GM23338 (cell line): ENCODE results near the gene TMPRSS3. TPM values are rescaled to one million over a fixed set of nuclear protein-coding genes. Genes with fewer than 3 reads are reported as not detected.

Experiments
- CREB1 ChIP-seq: fragments of 250-450 bp; sonication (Bioruptor Pico); IDR thresholded peaks from 2 replicates; pipeline ENCODE4 v1.5.0; 2020; ENCODE audit warnings: low read depth, mild to moderate bottlenecking, moderate library complexity
- CTCF ChIP-seq, 2 experiments: fragments of 200-600 bp in 1 of 2; sonication (generic) in 1 of 2; conservative IDR thresholded peaks; 2 replicates each; pipeline versions ENCODE4 v1.5.1 to v1.6.1; 2016 to 2017; ENCODE audit warnings: antibody characterized with exemption in 2 of 2, low read depth in 2 of 2, mild to moderate bottlenecking in 2 of 2, moderate library complexity in 1 of 2
- ETS1 ChIP-seq: IDR thresholded peaks from 2 replicates; pipeline ENCODE4 v1.6.1; 2016; ENCODE audit warnings: antibody characterized with exemption
- EZH2 ChIP-seq: fragments of 200-600 bp; sonication (generic); IDR thresholded peaks from one replicate; pipeline ENCODE4 v1.8.0; 2017; ENCODE audit warnings: antibody characterized with exemption, mild to moderate bottlenecking, low read depth; ENCODE audit not compliant: unreplicated experiment
- JUNB ChIP-seq: IDR thresholded peaks from one replicate; pipeline ENCODE4 v1.6.1; 2016; ENCODE audit warnings: antibody characterized with exemption; ENCODE audit not compliant: unreplicated experiment
- NANOG ChIP-seq: IDR thresholded peaks from 2 replicates; pipeline ENCODE4 v1.6.1; 2016; ENCODE audit warnings: antibody characterized with exemption, borderline replicate concordance
- STAT1 ChIP-seq: IDR thresholded peaks from one replicate; pipeline ENCODE4 v1.6.1; 2016; ENCODE audit warnings: antibody characterized with exemption; ENCODE audit not compliant: unreplicated experiment
- ZNF462 ChIP-seq: fragments of 250-450 bp; sonication (Bioruptor Pico); IDR thresholded peaks from 2 replicates; pipeline ENCODE4 v1.5.0; 2020; ENCODE audit warnings: mild to moderate bottlenecking, moderate library complexity
- polyA plus RNA-seq: library from polyadenylated mRNA; unstranded; fragments of >200 nt; fragmentation: Nextera tagmentation; extraction: Ambion mirVana; gene quantifications from 2 replicates; pipeline ENCODE4 v1.2.1, GENCODE V29; 2016
- total RNA-seq: library from RNA; depleted of rRNA; stranded (reverse); fragments of >200 nt; shearing (Covaris generic); gene quantifications from 2 replicates; pipeline ENCODE4 v1.2.3, GENCODE V29; 2014

The TMPRSS3 gene
- total and polyA plus RNA-seq, 2 experiments from 2014 or later, result 0.17 TPM; not detected in 1

- TF ChIP-seq ZNF462 (CRISPR knock-in tag) (no peak), ETS1 (no peak), CTCF (conservative IDR thresholded peaks at IDR 0.05; ENCODE audit: low read depth in 2 of 2) (no peak), STAT1 (no peak), EZH2 (no peak), JUNB (no peak), NANOG (no peak), CREB1 (CRISPR knock-in tag) (no peak)
These were observed 33.2 kb downstream of the TMPRSS3 start (continued) for GRCh38 chr21:42362700-42363099.
